ENCODE data around the gene CT45A3. TPM values are rescaled to one million over a fixed set of nuclear protein-coding genes. Genes with fewer than 3 reads are reported as not detected.
A peak's percentile ranks its signal among the peaks of the same experiment; 100 is the strongest.
"Not testable (repeated sequence)": the region's sequence is repeated elsewhere in the genome, so short reads cannot be mapped to it uniquely, and the experiment has no call there.

The CT45A3 gene, protein sequence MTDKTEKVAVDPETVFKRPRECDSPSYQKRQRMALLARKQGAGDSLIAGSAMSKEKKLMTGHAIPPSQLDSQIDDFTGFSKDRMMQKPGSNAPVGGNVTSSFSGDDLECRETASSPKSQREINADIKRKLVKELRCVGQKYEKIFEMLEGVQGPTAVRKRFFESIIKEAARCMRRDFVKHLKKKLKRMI
- total RNA-seq: not detected

DNA sequence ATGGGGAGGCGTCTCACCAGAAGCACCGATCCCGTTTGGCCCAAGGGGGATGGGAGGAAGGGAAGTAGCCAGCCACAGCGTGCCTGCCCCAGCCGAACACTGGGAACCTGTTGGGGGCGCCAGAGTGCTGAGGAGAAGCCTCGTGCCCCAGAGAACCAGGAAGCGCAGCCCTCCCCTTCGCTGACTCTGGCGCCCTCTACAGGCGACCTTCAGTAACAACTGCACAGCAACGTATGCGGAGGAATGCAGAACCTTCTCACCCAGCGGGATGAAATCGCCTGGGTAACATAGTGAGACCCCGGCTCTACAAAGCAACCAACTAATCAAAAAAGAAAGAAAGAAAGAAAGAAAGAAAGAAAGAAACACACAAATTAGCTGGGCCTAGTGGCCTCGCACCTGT, at the start of gene CT45A3:
Gene CT45A3 (minus strand): TSS at position 101 of the 400 bp plus-strand sequence. CDS start 3,747 bp downstream, outside the sequence.
- H3K4me3 ChIP-seq; H3K27ac ChIP-seq; H3K36me3 ChIP-seq; H3K27me3 ChIP-seq; H3K4me1 ChIP-seq; H3K9me3 ChIP-seq; DNase-seq (ENCODE audit: low spot score in 2 of 2): not testable (repeated sequence)
- no CpG with 5 or more reads among the region's 17 CpGs for WGBS, 2 donors

DNA sequence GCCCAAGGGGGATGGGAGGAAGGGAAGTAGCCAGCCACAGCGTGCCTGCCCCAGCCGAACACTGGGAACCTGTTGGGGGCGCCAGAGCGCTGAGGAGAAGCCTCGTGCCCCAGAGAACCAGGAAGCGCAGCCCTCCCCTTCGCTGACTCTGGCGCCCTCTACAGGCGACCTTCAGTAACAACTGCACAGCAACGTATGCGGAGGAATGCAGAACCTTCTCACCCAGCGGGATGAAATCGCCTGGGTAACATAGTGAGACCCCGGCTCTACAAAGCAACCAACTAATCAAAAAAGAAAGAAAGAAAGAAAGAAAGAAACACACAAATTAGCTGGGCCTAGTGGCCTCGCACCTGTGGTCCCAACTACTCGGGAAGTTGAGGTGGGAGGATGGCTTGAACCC, 34.7 kb upstream of the CT45A3 start, which contains the start of gene CT45A6:
Gene CT45A6 (minus strand): TSS at position 101 of the 400 bp plus-strand sequence. CDS start 3,794 bp downstream, outside the sequence.
- not testable (repeated sequence) for H3K4me1 ChIP-seq; H3K36me3 ChIP-seq; H3K4me3 ChIP-seq; H3K27me3 ChIP-seq; H3K9me3 ChIP-seq; DNase-seq (ENCODE audit: low spot score in 2 of 2); H3K27ac ChIP-seq
- no CpG with 5 or more reads among the region's 16 CpGs for WGBS, 2 donors

DNA sequence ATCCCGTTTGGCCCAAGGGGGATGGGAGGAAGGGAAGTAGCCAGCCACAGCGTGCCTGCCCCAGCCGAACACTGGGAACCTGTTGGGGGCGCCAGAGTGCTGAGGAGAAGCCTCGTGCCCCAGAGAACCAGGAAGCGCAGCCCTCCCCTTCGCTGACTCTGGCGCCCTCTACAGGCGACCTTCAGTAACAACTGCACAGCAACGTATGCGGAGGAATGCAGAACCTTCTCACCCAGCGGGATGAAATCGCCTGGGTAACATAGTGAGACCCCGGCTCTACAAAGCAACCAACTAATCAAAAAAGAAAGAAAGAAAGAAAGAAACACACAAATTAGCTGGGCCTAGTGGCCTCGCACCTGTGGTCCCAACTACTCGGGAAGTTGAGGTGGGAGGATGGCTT, 17.4 kb upstream of the CT45A3 start, which contains the start of gene CT45A5:
Gene CT45A5 (minus strand): TSS at position 101 of the 400 bp plus-strand sequence. CDS start 3,774 bp downstream, outside the sequence.
- not testable (repeated sequence) for DNase-seq (ENCODE audit: low spot score in 2 of 2); H3K36me3 ChIP-seq; H3K4me3 ChIP-seq; H3K4me1 ChIP-seq; H3K27ac ChIP-seq; H3K27me3 ChIP-seq; H3K9me3 ChIP-seq
- WGBS, 2 donors: no CpG with 5 or more reads among the region's 16 CpGs

DNA sequence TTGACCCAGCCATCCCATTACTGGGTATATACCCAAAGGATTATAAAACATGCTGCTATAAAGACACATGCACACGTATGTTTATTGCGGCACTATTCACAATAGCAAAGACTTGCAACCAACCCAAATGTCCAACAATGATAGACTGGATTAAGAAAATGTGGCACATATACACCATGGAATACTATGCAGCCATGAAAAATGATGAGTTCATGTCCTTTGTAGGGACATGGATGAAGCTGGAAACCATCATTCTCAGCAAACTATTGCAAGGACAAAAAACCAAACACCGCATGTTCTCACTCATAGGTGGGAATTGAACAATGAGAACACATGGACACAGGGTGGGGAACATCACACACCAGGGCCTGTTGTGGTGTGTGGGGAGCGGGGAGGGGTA, 23.3 kb downstream of the CT45A3 start:
- not testable (repeated sequence) for DNase-seq (ENCODE audit: low spot score in 2 of 2); H3K36me3 ChIP-seq; H3K4me1 ChIP-seq; H3K27me3 ChIP-seq; H3K9me3 ChIP-seq; H3K27ac ChIP-seq; H3K4me3 ChIP-seq
- 86 to 96% methylated on average over 4 of the region's 4 CpGs for WGBS, 2 donors

DNA sequence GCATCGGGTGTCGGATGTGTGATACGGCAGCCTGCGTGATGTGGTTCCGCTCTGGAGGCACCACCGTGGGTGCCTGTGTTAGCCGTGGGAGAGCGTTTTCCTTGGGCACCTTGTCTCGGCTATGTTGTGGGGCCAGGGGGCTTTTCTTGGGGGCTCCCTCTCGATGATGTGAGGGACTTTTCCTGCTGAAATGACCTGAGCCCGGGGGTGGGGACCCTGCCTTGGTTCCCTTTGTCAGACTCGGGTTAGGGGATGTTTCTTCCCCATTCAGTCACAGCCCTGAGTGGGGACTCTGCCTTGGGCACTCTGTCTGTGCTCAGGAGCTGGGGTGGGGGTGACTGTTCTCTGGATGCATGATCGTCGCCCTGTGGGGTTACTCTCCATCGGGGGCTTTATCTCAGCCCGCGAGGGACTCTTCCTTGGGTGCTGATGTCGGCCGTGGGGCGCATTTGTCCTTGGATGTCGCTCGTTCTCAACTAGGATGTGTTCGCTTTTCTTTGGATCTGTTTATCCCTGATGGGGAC, 26.7 kb downstream of the CT45A3 start:
- Histone ChIP-seq H3K4me3 (no peak overlapping the region), H3K9me3 (no peaks in the 10 kb centered on the region), H3K4me1 (no peaks in the 10 kb centered on the region), H3K36me3 (no peaks in the 10 kb centered on the region), H3K27me3 (no peaks in the 10 kb centered on the region), H3K27ac (no peak overlapping the region)
- no peak for DNase-seq (ENCODE audit: low spot score in 2 of 2)
- TF ChIP-seq POLR2A (IDR thresholded peaks at IDR 0.05) (no peak), EP300 (IDR thresholded peaks at IDR 0.05) (no peak)
- TF ChIP-seq, protein P1, sequence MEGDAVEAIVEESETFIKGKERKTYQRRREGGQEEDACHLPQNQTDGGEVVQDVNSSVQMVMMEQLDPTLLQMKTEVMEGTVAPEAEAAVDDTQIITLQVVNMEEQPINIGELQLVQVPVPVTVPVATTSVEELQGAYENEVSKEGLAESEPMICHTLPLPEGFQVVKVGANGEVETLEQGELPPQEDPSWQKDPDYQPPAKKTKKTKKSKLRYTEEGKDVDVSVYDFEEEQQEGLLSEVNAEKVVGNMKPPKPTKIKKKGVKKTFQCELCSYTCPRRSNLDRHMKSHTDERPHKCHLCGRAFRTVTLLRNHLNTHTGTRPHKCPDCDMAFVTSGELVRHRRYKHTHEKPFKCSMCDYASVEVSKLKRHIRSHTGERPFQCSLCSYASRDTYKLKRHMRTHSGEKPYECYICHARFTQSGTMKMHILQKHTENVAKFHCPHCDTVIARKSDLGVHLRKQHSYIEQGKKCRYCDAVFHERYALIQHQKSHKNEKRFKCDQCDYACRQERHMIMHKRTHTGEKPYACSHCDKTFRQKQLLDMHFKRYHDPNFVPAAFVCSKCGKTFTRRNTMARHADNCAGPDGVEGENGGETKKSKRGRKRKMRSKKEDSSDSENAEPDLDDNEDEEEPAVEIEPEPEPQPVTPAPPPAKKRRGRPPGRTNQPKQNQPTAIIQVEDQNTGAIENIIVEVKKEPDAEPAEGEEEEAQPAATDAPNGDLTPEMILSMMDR (IDR thresholded peaks at IDR 0.05): no peak
- WGBS, 2 donors: 78 to 94% methylated on average over 11 to 20 of the region's 23 CpGs

DNA sequence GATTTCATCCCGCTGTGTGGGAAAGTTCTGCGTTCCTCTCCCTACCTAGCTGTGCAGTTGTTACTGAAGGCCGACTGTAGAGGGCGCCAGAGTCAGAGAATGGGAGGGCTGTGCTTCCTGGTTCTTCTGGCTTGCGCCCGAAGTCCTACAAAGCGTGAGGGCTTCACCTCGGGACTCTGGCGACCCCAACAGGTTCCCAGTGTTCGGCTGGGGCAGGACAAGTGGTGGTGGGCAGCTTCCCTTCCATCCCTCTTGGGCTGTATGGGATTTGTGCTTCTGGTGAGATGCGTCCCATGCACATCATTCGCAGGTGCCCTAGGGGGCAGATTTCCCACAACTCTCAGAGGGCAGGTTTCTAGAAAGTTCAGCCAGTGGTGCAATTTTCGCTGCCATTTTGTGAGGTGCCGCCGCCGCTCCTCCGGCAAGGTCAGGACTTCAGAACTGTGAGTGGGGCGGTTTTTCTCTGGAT, 27.3 kb downstream of the CT45A3 start:
- DNase-seq (ENCODE audit: low spot score in 2 of 2): no peak
- TF ChIP-seq, protein P1 (IDR thresholded peaks at IDR 0.05): peak in 1 of 5 experiments; percentile 24
- TF ChIP-seq POLR2A (IDR thresholded peaks at IDR 0.05): no peak
- Histone ChIP-seq H3K9me3 (no peaks in the 10 kb centered on the region), H3K36me3 (no peaks in the 10 kb centered on the region), H3K4me3 (no peak overlapping the region), H3K27ac (no peak overlapping the region), H3K27me3 (no peaks in the 10 kb centered on the region), H3K4me1 (no peaks in the 10 kb centered on the region)
- 66 to 75% methylated on average over 11 to 18 of the region's 18 CpGs for WGBS, 2 donors

DNA sequence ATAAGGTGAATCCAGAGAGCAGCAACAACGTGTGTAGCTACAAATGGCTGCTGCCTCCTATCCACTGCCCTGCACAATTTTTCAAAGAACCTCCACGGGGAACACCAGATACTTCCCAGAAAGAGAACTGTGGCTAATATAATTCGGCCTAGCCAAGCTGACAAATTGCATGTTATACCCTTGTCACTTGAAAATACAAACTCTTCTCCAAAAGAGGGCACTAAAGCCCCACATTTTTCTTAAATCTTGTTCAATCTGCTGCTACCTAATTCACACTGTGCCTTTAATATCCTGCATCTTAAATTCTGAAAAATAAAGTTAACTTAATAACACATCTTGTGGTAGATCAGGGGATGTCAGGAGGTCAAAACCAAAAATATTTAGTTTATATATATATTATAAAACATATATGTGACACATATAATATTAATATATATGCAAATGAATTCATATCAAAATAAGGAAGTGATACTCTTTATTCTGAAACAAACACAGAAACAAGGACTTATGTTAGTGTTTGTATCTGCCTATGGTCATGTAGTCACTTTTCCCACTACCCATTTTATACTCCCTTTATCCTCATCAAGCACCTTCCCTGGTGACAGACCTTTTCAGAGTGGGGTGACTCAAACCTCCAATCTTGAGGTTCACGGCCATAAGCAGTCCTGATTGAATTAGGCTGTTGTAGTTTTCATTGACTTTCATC, 30.5 kb downstream of the CT45A3 start:
- no peak for DNase-seq (ENCODE audit: low spot score in 2 of 2)
- Histone ChIP-seq H3K36me3 (no peaks in the 10 kb centered on the region), H3K4me3 (no peak overlapping the region), H3K27ac (no peak overlapping the region), H3K27me3 (no peaks in the 10 kb centered on the region), H3K9me3 (no peaks in the 10 kb centered on the region), H3K4me1 (no peaks in the 10 kb centered on the region)
- TF ChIP-seq POLR2A (IDR thresholded peaks at IDR 0.05): no peak
- TF ChIP-seq, protein P1 (IDR thresholded peaks at IDR 0.05): no peak
- no peak for TF ChIP-seq EP300 (IDR thresholded peaks at IDR 0.05)
- 42 to 51% methylated on average over 4 of the region's 4 CpGs for WGBS, 2 donors

DNA sequence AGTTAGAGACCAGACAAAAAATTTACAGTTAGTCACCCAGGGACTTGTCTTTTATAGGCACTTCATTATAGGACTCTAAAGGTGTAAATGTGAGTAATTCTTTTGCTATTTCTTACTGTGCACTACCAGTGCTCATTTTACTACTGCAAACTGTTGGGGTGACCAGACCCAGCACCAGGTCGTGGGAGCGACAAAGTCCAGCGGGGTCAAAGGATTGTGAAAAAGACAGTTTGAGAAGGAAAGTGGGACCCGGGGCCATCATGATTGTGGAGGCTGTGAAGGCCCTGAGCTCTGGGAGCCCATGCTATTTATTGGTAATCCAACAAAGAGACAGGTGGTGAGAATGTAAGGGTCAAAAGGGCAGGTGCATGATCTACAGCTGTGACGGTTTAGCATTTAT, 33.3 kb downstream of the CT45A3 start:
- H3K36me3 ChIP-seq; H3K4me1 ChIP-seq; H3K27me3 ChIP-seq; H3K4me3 ChIP-seq; H3K27ac ChIP-seq; H3K9me3 ChIP-seq; DNase-seq (ENCODE audit: low spot score in 2 of 2): not testable (repeated sequence)
- WGBS, 2 donors: 62 to 79% methylated on average over 5 of the region's 5 CpGs

All from tibial nerve (tissue), 4 donors.